ENCODE results near the gene CELA2A.

DNA sequence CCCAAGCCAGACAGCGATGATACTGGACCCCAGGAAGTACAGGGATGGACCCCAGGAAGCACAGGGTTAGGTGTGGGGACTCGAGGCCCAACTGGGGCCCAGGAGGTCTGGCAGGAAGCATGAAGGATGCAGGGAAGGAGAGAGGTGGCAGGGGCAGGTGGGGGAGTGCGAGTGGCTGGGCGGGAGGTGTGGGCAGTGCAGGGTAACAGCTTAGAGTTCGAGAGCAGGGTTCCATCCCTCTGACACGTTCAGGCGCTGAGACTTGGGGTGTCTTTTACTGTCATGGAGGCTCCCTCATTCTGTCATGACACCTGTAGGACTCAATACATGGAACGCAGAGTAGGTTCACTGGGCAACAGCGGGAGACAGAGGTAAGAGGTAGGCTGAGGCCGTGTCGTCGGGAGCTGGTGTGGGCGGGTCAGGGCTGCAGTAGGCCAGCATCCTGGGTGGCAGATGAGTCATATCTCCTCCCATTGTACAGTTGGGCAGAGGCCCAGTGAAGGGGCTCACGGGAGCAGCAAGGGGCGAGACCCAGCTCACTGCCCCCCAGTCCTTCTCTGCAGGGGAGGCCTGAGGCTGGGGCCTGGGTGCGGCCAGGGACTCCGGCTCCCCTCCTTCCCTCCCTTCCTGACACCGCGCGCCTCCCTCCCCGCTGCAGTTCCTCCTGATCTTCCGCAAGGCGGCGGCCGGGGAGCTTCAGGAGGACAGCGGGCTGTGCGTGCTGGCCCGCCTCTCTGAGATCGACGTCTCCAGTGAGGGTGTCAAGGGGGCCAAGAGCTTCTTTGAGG, 29.8 kb upstream of the CELA2A start:
- no peak for TF ChIP-seq POLR2A (IDR thresholded peaks at IDR 0.05)
- TF ChIP-seq, protein P1, sequence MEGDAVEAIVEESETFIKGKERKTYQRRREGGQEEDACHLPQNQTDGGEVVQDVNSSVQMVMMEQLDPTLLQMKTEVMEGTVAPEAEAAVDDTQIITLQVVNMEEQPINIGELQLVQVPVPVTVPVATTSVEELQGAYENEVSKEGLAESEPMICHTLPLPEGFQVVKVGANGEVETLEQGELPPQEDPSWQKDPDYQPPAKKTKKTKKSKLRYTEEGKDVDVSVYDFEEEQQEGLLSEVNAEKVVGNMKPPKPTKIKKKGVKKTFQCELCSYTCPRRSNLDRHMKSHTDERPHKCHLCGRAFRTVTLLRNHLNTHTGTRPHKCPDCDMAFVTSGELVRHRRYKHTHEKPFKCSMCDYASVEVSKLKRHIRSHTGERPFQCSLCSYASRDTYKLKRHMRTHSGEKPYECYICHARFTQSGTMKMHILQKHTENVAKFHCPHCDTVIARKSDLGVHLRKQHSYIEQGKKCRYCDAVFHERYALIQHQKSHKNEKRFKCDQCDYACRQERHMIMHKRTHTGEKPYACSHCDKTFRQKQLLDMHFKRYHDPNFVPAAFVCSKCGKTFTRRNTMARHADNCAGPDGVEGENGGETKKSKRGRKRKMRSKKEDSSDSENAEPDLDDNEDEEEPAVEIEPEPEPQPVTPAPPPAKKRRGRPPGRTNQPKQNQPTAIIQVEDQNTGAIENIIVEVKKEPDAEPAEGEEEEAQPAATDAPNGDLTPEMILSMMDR (IDR thresholded peaks at IDR 0.05) = peak in 3 of 12 donors; percentile 21 to 37 (median 30)

Data from heart left ventricle (tissue), 13 donors.